SK-N-SH (cell line): ENCODE measurements around the gene SPINK9.

ENCODE experiments used
- EP300 ChIP-seq, 2 experiments: IDR thresholded peaks; 2 replicates each; pipeline versions ENCODE4 v1.4.0 to v1.6.1; 2012; ENCODE audit warnings: borderline replicate concordance in 1 of 2, low read depth in 1 of 2, low read length in 1 of 2
- JUND ChIP-seq: IDR thresholded peaks from 2 replicates; pipeline ENCODE4 v1.4.0; 2012
- POLR2AphosphoS5 ChIP-seq: IDR thresholded peaks from 2 replicates; pipeline ENCODE4 v1.6.1; 2012; ENCODE audit warnings: low read depth, low read length
- TF ChIP-seq, protein P1 (sequence below): fragments of 200-600 bp; sonication (generic); IDR thresholded peaks from 2 replicates; pipeline ENCODE4 v1.6.1; 2017; ENCODE audit warnings: antibody characterized with exemption, mild to moderate bottlenecking, moderate library complexity
- TF ChIP-seq, protein P2 (sequence below): IDR thresholded peaks from 2 replicates; pipeline ENCODE4 v1.6.1; 2012; ENCODE audit warnings: mild to moderate bottlenecking, low read depth, low read length, moderate library complexity

DNA sequence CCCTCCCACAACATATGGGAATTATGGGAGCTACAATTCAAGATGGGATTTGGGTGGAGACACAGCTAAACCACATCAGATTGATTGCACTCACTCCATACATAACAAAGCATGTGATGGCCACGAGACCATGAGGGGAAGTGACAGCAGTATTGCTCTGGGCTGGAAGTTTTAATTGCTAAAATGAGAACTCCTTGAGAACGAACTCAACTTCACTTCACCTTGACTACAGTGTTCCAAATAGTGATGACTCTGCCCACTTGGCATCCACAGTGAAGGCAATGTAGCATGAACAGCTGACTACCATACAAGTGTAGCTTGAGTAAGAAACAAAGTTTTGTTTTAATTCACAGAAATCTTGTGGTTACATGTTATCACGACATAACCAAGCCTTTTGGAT lies 23.9 kb upstream of the SPINK9 start:
- no peak for TF ChIP-seq POLR2AphosphoS5
- TF ChIP-seq, protein P1, sequence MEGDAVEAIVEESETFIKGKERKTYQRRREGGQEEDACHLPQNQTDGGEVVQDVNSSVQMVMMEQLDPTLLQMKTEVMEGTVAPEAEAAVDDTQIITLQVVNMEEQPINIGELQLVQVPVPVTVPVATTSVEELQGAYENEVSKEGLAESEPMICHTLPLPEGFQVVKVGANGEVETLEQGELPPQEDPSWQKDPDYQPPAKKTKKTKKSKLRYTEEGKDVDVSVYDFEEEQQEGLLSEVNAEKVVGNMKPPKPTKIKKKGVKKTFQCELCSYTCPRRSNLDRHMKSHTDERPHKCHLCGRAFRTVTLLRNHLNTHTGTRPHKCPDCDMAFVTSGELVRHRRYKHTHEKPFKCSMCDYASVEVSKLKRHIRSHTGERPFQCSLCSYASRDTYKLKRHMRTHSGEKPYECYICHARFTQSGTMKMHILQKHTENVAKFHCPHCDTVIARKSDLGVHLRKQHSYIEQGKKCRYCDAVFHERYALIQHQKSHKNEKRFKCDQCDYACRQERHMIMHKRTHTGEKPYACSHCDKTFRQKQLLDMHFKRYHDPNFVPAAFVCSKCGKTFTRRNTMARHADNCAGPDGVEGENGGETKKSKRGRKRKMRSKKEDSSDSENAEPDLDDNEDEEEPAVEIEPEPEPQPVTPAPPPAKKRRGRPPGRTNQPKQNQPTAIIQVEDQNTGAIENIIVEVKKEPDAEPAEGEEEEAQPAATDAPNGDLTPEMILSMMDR: no peak
- TF ChIP-seq JUND: no peak
- no peak for TF ChIP-seq EP300 (IDR thresholded peaks at IDR 0.05; ENCODE audit: borderline replicate concordance in 1 of 2, low read depth in 1 of 2, low read length in 1 of 2)
- TF ChIP-seq, protein P2, sequence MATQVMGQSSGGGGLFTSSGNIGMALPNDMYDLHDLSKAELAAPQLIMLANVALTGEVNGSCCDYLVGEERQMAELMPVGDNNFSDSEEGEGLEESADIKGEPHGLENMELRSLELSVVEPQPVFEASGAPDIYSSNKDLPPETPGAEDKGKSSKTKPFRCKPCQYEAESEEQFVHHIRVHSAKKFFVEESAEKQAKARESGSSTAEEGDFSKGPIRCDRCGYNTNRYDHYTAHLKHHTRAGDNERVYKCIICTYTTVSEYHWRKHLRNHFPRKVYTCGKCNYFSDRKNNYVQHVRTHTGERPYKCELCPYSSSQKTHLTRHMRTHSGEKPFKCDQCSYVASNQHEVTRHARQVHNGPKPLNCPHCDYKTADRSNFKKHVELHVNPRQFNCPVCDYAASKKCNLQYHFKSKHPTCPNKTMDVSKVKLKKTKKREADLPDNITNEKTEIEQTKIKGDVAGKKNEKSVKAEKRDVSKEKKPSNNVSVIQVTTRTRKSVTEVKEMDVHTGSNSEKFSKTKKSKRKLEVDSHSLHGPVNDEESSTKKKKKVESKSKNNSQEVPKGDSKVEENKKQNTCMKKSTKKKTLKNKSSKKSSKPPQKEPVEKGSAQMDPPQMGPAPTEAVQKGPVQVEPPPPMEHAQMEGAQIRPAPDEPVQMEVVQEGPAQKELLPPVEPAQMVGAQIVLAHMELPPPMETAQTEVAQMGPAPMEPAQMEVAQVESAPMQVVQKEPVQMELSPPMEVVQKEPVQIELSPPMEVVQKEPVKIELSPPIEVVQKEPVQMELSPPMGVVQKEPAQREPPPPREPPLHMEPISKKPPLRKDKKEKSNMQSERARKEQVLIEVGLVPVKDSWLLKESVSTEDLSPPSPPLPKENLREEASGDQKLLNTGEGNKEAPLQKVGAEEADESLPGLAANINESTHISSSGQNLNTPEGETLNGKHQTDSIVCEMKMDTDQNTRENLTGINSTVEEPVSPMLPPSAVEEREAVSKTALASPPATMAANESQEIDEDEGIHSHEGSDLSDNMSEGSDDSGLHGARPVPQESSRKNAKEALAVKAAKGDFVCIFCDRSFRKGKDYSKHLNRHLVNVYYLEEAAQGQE: no peak
